OCI-LY3 (cell line): Measurements from ENCODE around the gene CDH18.

ENCODE experiments used
- EZH2phosphoT487 ChIP-seq: fragments of 200-600 bp; shearing (Covaris generic); IDR thresholded peaks from 2 replicates; pipeline ENCODE4 v1.6.1; 2018; ENCODE audit warnings: antibody characterized with exemption, mixed run types, low read depth
- TF ChIP-seq, protein P1 (sequence below): fragments of 200-600, 300-600 bp; sonication (generic); IDR thresholded peaks from 2 replicates; pipeline ENCODE4 v1.5.1; 2014; ENCODE audit warnings: antibody characterized with exemption, low read length, low read depth

DNA sequence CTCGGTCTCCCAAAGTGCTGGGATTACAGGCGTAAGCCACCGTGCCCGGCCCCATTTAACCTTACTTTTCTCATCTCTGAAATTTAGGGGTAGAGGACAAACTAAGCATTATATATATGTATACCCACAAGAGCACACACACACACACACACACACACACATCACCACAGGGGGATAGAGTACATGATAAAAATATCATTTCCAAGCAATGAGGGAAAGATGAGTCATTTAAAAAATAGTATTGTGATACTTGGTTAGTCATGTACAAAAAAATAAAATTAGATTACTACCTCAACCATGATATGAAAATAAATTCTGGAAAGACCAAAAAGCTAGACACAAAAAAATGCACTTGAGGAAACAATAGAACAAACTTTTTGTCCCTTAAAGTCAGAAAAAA is 67.2 kb downstream of the CDH18 start:
- TF ChIP-seq, protein P1, sequence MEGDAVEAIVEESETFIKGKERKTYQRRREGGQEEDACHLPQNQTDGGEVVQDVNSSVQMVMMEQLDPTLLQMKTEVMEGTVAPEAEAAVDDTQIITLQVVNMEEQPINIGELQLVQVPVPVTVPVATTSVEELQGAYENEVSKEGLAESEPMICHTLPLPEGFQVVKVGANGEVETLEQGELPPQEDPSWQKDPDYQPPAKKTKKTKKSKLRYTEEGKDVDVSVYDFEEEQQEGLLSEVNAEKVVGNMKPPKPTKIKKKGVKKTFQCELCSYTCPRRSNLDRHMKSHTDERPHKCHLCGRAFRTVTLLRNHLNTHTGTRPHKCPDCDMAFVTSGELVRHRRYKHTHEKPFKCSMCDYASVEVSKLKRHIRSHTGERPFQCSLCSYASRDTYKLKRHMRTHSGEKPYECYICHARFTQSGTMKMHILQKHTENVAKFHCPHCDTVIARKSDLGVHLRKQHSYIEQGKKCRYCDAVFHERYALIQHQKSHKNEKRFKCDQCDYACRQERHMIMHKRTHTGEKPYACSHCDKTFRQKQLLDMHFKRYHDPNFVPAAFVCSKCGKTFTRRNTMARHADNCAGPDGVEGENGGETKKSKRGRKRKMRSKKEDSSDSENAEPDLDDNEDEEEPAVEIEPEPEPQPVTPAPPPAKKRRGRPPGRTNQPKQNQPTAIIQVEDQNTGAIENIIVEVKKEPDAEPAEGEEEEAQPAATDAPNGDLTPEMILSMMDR = no peak
- no peak for TF ChIP-seq EZH2phosphoT487
